Nephron progenitor cell (in vitro differentiated cells): ENCODE results near the gene SRSF2.
A peak's percentile ranks its signal among the peaks of the same experiment; 100 is the strongest.

Source experiments
- DNase-seq: peaks from one replicate; pipeline ENCODE4 v3.0.0; 2021
- H3K27ac Mint-ChIP-seq: 2 replicates; pipeline ENCODE4 v1.8.0; 2021; ENCODE audit warnings: mild to moderate bottlenecking, moderate library complexity, mixed read lengths
- H3K27me3 Mint-ChIP-seq: 2 replicates; pipeline ENCODE4 v1.8.0; 2021; ENCODE audit warnings: mild to moderate bottlenecking, low read depth, mixed read lengths; ENCODE audit not compliant: poor library complexity
- H3K36me3 Mint-ChIP-seq: 2 replicates; pipeline ENCODE4 v1.8.0; 2021; ENCODE audit warnings: low read depth, mixed read lengths
- H3K4me1 Mint-ChIP-seq: 2 replicates; pipeline ENCODE4 v1.8.0; 2021; ENCODE audit warnings: mixed read lengths
- H3K4me3 Mint-ChIP-seq: 2 replicates; pipeline ENCODE4 v1.8.0; 2021; ENCODE audit warnings: mild to moderate bottlenecking, moderate library complexity, mixed read lengths
- H3K9me3 Mint-ChIP-seq: 2 replicates; pipeline ENCODE4 v1.8.0; 2021; ENCODE audit warnings: mild to moderate bottlenecking, moderate library complexity, mixed read lengths
- TF ChIP-seq, protein P1 (sequence below): fragments of 200-600 bp; sonication (generic); IDR thresholded peaks from 2 replicates; pipeline ENCODE4 v1.5.0; 2021; ENCODE audit warnings: antibody characterized with exemption

SRSF2 gene

DNA sequence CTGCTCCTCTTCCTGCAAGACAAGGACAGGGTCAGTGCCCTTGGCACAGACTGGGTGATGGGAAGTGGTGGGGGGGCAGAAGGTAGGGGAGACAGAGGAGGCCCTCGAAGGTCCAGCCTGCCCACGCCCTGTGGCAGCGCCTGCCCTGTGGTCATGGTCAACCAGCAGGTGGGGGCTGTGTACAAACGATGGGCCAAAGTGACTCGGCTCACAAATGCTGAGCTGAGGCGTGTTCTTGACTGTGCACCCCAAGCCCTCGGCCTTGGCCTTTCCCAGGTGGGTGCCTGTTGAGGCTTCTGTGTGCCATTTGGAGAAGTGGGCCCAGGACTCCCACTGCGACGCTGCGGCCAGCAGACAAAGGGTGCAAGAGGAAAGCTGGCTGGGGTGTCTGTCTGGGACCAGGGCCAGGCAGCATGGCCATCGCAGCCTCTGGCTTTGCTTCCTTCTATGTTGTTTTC, 48.9 kb downstream of the SRSF2 start:
- TF ChIP-seq, protein P1, sequence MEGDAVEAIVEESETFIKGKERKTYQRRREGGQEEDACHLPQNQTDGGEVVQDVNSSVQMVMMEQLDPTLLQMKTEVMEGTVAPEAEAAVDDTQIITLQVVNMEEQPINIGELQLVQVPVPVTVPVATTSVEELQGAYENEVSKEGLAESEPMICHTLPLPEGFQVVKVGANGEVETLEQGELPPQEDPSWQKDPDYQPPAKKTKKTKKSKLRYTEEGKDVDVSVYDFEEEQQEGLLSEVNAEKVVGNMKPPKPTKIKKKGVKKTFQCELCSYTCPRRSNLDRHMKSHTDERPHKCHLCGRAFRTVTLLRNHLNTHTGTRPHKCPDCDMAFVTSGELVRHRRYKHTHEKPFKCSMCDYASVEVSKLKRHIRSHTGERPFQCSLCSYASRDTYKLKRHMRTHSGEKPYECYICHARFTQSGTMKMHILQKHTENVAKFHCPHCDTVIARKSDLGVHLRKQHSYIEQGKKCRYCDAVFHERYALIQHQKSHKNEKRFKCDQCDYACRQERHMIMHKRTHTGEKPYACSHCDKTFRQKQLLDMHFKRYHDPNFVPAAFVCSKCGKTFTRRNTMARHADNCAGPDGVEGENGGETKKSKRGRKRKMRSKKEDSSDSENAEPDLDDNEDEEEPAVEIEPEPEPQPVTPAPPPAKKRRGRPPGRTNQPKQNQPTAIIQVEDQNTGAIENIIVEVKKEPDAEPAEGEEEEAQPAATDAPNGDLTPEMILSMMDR, result no peak
- Mint-ChIP-seq H3K4me1 (peaks cover 69% of the 10 kb centered on the region), H3K27ac (no peak overlapping the region), H3K9me3 (no peaks in the 10 kb centered on the region), H3K27me3 (peaks cover 19% of the 10 kb centered on the region), H3K36me3 (no peaks in the 10 kb centered on the region), H3K4me3 (peak overlapping the region; percentile 7)
- no peak for DNase-seq

DNA sequence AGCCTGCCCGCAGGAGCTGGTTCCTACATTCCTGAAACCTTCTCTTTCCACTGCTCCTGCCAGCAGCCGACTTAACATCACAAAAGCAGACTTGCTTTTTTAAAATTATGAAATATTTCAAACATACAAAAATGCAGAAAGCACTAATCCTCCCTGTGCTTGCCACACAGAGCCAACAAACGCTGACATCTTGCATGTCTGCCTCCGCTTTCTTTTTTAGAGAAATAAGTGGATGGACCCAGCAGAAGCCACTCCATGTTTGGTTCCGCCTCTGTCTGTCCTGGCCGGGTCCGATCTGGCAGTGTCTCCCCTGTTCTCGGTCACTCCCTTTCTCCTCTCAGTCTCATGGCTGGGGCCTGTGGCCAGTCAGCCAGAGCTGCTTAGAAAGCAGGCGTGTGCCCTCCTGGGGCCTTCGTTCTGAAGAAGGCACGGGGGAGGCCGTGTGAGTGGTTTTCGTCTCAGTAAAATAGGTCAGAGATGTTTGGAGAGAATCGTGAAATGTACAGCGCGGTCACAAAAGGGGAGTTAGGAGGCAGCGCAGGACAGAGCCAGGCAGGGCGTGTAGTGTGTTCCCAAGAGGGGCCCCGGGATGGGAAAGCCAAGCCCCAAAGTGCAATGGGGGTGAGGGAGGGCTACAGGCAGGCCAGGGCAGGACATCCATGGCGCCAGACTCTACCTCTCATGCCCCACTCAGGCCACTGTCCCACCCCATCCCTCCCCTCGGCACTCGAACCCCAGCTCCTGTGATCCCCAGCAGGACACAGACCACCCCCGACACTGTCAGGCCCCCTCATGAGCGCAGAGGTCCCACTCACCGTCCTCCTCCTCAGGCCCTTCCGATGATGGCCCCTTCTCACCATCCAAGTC, 49.6 kb downstream of the SRSF2 start:
- peaks cover 69% of the 10 kb centered on the region for H3K4me1 Mint-ChIP-seq
- no peak for DNase-seq
- TF ChIP-seq, protein P1, result no peak
- peak overlapping the region; percentile 66 for H3K4me3 Mint-ChIP-seq
- H3K27ac Mint-ChIP-seq, result peak overlapping the region; percentile 82
- H3K36me3 Mint-ChIP-seq, result no peaks in the 10 kb centered on the region
- peaks cover 19% of the 10 kb centered on the region for H3K27me3 Mint-ChIP-seq
- no peaks in the 10 kb centered on the region for H3K9me3 Mint-ChIP-seq

DNA sequence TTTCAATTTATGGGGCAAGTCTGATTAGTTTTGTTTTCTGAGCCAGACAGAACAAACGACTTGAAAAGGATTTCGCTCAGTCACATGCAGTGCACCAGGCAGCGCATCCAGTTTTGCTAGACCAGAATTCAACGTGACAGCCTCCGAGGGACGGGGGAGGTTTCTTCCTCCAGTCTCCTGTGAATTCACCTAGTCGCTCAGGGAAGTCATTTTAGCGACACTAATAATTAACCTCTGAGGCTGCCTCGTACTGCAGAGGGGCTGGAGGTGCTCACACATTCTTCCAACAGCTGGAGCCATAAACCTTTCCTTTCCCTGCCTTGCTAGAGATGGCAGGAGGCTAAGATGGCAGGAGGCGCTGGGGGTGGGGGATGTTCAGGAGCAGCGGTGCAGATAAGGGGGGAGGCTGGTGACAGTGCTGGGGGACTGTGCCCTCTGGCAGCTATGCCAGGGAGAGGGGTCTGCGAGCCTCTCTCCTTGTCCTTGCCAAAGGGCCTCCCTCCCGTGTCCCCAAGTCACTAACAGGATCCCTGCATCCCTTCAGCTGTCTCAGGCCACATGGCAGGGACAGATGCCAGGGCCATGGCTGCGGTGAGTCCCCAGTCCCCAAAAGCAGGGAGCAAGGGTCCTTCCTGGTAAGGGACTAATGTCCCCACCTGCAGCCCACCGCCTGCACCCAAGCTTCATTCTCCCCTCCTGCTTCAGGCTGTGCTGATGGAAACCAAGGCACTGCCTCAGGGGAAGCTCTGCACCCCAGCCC, 50.4 kb downstream of the SRSF2 start:
- H3K9me3 Mint-ChIP-seq, result no peaks in the 10 kb centered on the region
- peak overlapping the region; percentile 48 for H3K4me3 Mint-ChIP-seq
- H3K27me3 Mint-ChIP-seq, result peaks cover 18% of the 10 kb centered on the region
- H3K36me3 Mint-ChIP-seq, result no peaks in the 10 kb centered on the region
- peaks cover 75% of the 10 kb centered on the region for H3K4me1 Mint-ChIP-seq
- no peak overlapping the region for H3K27ac Mint-ChIP-seq
- DNase-seq, result no peak
- TF ChIP-seq, protein P1, result no peak

DNA sequence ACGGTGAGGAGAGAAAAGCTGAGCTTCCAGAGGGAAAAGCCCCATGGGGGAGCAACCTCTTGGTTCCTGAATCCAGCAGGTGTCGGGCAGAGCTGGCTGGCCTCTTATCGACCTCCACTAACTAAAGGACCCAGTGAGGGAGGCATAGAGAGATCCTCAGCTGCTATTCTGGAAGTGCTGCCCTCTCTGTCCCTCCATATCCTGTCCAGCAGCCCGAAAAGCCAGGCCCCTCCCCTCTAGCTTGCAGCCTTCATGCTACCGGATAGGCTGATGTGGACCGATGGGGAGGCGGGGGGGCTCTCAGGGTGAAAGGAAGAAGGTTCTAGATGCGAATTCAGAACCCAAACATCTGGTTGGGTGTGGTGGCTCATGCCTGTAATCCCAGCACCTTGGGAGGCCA, 51.3 kb downstream of the SRSF2 start:
- Mint-ChIP-seq H3K36me3 (no peaks in the 10 kb centered on the region), H3K27me3 (peaks cover 10% of the 10 kb centered on the region), H3K27ac (no peak overlapping the region), H3K4me3 (no peak overlapping the region), H3K4me1 (peaks cover 75% of the 10 kb centered on the region), H3K9me3 (no peaks in the 10 kb centered on the region)
- no peak for DNase-seq
- TF ChIP-seq, protein P1, result no peak

DNA sequence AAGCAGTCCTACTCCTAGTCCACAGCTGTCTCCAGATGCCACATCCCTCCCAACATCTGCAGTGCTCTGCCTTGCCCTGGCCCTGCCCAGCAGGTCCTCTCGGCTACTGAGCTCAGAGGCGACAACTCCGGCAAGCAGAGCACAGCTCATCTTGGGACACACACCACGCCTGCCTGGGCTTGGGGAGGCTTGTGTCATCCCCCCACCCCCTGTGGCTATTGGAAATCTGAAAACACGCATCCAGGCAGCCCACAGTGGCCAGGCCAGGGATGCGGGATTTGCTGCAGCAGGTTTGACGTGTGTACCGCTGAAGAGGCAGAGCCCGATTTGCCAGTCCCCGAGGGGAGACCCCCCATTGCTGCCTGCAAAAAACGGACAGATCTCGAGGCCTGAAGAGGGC, 51.8 kb downstream of the SRSF2 start:
- Mint-ChIP-seq H3K9me3 (no peaks in the 10 kb centered on the region), H3K27me3 (peaks cover 9% of the 10 kb centered on the region), H3K36me3 (no peaks in the 10 kb centered on the region), H3K27ac (no peak overlapping the region), H3K4me1 (peaks cover 79% of the 10 kb centered on the region), H3K4me3 (no peak overlapping the region)
- TF ChIP-seq, protein P1, result no peak
- no peak for DNase-seq
